Lower leg skin (tissue), 3 donors: Measurements from ENCODE around the gene MIPOL1.

ENCODE experiments used
- CTCF ChIP-seq, 3 donors: fragments of 450-650 bp; IDR thresholded peaks; one replicate each; pipeline ENCODE4 v1.5.1; 2016; ENCODE audit warnings: antibody characterized with exemption in 3 of 3, mild to moderate bottlenecking in 3 of 3, moderate library complexity in 2 of 3
- POLR2A ChIP-seq, 2 donors: fragments of 450-650 bp; IDR thresholded peaks; one replicate each; pipeline ENCODE4 v1.6.1; 2016 to 2017; ENCODE audit warnings: antibody characterized with exemption in 2 of 2, mild to moderate bottlenecking in 1 of 2, moderate library complexity in 1 of 2

DNA sequence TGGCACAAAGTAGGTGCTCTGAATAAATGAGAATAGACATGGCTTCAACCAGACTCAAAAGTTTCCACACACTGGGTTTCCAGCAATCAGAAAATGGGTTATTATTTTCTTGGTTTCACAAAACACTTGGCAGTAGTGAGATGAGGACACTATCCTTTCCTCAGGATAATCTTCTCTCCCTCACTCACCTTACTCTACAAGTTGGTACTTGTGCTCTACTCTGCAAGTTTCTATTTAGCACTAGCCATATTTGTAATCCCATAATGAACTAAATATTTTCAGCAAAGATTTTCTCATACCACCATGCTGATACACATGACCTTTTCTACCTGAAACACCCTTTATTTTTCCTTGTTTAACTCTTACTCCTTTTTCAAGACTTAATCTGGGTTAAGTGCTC is 259.6 kb downstream of the MIPOL1 start:
- no peak for TF ChIP-seq CTCF (IDR thresholded peaks at IDR 0.05)
- no peak for TF ChIP-seq POLR2A (IDR thresholded peaks at IDR 0.05)
